ENCODE data around the gene MAPRE2.

MAPRE2 gene

DNA sequence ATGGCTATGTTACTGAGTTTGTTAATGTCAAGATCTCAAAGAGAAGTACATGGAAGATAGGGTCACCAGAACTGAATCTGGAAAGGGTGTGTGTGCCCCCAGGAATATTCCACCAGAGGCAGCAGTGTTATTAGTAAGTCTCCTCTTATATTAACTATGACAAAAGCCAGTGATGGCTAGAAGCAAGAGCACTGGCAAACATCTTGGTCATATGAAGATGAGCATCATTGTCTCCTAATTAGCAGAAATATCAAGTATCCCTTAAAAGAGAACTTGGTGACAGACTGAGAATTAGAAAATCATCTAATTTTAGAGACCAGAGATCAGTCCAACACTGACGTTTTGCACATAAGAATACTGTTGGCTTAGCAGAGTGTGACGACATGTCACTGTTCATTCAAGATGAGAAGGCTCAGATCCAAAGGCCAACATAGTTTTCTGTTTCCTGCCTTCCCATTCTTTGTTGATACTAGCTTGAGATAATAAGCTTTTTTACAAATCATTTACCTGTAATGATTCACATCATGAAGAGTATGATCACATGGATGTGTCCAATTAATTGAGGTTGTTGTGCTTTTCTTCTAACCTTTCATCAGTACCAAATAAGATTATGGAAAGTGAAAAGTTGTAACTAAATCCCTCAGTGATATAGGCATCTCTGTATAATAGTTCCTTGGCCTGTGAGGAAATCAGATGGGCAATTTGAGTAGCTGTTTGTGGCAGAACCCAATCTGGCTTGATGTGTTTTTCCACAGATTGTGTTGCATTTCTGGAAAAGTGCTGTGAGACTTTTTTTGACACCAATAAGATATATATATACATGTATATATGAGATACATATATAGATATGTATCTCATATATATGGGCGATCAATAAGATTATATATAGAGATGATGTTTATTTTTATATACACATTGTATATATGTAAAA is 44.5 kb downstream of the MAPRE2 start:
- Mint-ChIP-seq H3K27ac (no peak overlapping the region), H3K4me1 (ENCODE audit: low read depth) (peaks cover 56% of the 10 kb centered on the region), H3K4me3 (no peak overlapping the region), H3K9me3 (no peaks in the 10 kb centered on the region), H3K36me3 (ENCODE audit: low read depth) (peaks cover 32% of the 10 kb centered on the region), H3K27me3 (no peaks in the 10 kb centered on the region)
- DNase-seq: no peak

DNA sequence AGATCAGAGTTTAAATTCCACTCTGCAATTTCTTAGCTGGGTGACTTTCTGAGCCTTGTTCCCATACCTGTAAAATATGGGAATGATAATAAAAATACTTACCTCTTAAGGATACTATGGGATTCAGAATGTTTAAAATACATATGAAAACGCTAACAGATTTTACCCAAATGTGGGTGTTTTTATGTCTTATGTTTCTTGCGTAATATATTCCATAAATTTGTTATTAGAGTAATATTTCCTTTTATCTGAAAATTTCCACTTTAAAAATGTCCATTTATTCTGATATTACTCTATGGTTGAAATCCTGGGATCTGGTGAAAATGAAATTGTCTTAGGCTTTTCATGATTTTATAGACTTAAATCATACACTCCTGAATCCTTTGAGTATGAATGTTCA is 45.5 kb downstream of the MAPRE2 start:
- Mint-ChIP-seq H3K4me3 (no peak overlapping the region), H3K4me1 (ENCODE audit: low read depth) (peaks cover 49% of the 10 kb centered on the region), H3K27me3 (no peaks in the 10 kb centered on the region), H3K36me3 (ENCODE audit: low read depth) (peaks cover 28% of the 10 kb centered on the region), H3K27ac (no peak overlapping the region), H3K9me3 (no peaks in the 10 kb centered on the region)
- DNase-seq: no peak

DNA sequence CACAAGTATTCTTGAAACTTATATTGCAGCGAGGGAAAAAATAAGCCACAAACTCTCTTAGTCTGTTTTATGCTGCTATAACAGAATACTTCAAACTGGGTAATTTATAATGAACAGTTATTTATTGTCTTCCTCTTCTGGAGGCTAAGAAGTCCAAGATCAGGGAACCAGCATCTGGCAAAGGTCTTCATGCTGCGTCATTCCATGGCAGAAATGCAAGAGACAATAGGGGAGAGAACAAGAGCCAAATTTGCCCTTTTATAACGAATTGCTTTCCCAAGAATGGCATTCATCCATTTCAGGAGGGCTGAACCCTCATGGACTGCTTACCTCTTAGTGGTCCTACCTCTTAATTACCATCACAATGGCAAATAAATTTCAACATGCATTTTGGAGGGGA is 46.5 kb downstream of the MAPRE2 start:
- DNase-seq: no peak
- Mint-ChIP-seq H3K27ac (no peak overlapping the region), H3K4me3 (no peak overlapping the region), H3K9me3 (no peaks in the 10 kb centered on the region), H3K4me1 (ENCODE audit: low read depth) (peaks cover 48% of the 10 kb centered on the region), H3K36me3 (ENCODE audit: low read depth) (peaks cover 31% of the 10 kb centered on the region), H3K27me3 (no peaks in the 10 kb centered on the region)

DNA sequence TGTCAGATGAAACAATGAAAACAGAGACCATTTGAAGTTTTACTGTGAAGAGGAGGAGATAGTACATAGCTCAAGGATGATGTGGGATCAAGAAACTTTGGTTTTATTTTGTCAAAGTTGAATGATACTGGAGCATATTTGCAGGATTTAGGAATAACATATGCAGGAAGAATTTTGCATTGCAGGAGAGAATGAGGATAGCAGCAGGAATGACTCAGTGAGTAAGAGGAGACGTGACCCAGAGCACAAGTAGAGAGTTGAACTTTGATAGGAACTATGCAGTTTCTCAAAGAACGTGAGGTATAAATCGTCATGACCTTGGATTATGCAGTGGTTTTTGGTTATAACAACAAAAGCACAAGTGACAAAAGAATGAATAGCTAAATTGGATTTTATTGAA is 47.7 kb downstream of the MAPRE2 start:
- peaks cover 50% of the 10 kb centered on the region for H3K4me1 Mint-ChIP-seq (ENCODE audit: low read depth)
- no peak overlapping the region for H3K27ac Mint-ChIP-seq
- DNase-seq: no peak
- no peak overlapping the region for H3K4me3 Mint-ChIP-seq
- no peaks in the 10 kb centered on the region for H3K9me3 Mint-ChIP-seq
- H3K27me3 Mint-ChIP-seq: no peaks in the 10 kb centered on the region
- peaks cover 31% of the 10 kb centered on the region for H3K36me3 Mint-ChIP-seq (ENCODE audit: low read depth)

DNA sequence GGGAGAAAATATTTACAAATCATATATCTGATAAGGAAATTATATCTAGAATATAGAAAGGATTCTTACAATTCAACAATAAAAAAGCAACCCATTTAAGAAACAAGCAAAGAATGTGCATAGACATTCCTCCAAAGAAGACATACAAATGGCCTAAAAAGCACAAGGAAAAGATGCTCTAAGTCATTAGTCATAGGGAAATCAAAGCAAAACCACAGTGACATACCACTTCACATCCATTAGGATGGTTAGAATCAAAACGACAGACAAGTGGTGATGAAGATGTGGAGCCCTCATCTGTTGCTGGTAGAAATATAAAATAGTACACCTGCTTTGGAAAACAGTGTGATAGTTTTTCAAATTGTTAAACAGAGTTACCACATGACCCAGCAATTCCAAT is 48.2 kb downstream of the MAPRE2 start:
- no peaks in the 10 kb centered on the region for H3K27me3 Mint-ChIP-seq
- H3K4me3 Mint-ChIP-seq: no peak overlapping the region
- H3K4me1 Mint-ChIP-seq (ENCODE audit: low read depth): peaks cover 51% of the 10 kb centered on the region
- H3K27ac Mint-ChIP-seq: no peak overlapping the region
- H3K9me3 Mint-ChIP-seq: no peaks in the 10 kb centered on the region
- no peak for DNase-seq
- H3K36me3 Mint-ChIP-seq (ENCODE audit: low read depth): peaks cover 30% of the 10 kb centered on the region

DNA sequence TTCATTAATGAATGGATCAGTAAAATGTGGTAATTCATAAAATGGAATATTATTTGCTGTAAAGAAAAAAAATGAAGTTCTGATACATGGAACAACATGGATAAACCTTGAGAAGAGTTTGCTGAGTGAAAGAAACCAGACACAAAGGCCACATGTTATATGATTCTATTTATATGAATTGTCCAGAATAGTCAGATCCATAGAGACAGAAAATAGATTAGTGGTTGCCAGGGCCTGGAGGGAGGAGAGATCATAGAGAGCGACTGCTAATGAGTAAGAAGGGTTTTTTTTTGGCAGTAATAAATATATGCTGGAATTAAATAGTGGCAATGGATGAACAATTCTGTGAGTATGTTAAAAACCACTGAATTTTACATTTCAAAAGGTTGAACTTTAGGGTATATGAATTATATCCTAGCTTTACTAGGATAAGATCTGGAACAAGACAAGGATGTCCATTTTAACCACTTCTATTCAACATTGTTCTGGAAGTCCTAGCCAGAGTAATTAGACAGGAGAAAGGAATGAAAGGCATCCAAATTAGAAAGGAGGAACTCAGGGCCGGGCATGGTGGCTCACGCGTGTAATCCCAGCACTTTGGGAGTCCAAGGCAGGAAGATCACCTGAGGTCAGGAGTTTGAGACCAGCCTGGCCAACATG is 48.8 kb downstream of the MAPRE2 start:
- Mint-ChIP-seq H3K9me3 (no peaks in the 10 kb centered on the region), H3K27me3 (no peaks in the 10 kb centered on the region), H3K4me1 (ENCODE audit: low read depth) (peaks cover 53% of the 10 kb centered on the region), H3K4me3 (no peak overlapping the region), H3K27ac (no peak overlapping the region), H3K36me3 (ENCODE audit: low read depth) (peaks cover 27% of the 10 kb centered on the region)
- no peak for DNase-seq

DNA sequence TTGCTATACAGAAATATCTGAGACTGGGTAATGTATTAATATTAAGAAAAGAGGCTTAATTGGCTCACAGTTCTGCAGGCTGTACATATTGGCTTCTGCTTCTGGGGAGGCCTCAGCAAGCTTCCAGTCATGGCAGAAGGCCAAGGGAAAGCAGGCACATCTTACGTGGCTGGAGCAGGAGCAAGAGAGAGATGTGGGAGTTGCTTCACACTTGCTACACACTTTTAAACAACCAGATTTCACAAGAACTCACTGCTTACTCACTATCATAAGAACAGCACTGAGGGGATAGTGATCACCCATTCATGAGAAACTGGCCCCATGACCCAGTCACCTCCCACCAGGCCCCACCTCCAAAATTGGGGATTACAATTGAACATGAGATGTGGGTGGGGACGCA is 50.6 kb downstream of the MAPRE2 start:
- no peak overlapping the region for H3K27ac Mint-ChIP-seq
- no peaks in the 10 kb centered on the region for H3K9me3 Mint-ChIP-seq
- peaks cover 31% of the 10 kb centered on the region for H3K36me3 Mint-ChIP-seq (ENCODE audit: low read depth)
- H3K27me3 Mint-ChIP-seq: no peaks in the 10 kb centered on the region
- no peak for DNase-seq
- peaks cover 59% of the 10 kb centered on the region for H3K4me1 Mint-ChIP-seq (ENCODE audit: low read depth)
- H3K4me3 Mint-ChIP-seq: no peak overlapping the region

DNA sequence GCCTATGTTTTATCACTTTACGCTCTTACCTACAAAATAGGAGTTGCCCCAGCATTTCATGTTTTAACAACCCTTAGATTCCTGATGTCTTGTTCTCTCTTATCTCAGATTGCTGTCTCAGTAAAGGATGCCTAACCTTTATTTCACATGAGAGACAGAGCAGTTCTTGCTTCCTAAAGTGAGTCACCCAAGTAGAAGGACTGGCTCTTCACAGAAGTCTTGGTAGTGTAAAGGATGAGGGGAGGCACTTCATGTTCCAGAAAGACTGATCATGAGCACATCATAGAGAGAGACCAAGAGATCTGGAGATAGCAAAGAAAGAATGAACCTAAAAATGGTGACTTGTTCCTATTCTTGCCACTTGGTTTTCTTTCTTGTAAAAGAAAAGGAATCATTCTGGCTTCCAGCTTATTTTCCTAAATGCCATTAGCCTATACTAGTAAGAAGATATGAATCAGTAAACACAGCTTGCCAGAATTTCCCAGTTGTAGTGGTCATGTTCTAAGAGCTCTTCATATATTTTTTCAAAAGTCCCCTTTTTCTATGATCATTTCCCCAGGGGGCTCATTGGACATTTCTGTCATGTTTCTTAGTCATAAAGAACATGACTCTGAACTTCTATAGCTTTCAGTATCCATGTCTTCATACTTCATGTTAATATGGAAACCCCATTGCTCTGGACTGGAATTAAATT is 54.9 kb downstream of the MAPRE2 start:
- Mint-ChIP-seq H3K4me3 (no peak overlapping the region), H3K4me1 (ENCODE audit: low read depth) (peaks cover 47% of the 10 kb centered on the region), H3K27me3 (no peaks in the 10 kb centered on the region), H3K36me3 (ENCODE audit: low read depth) (peaks cover 55% of the 10 kb centered on the region), H3K27ac (peak overlapping the region; percentile 87), H3K9me3 (no peaks in the 10 kb centered on the region)
- no peak for DNase-seq

DNA sequence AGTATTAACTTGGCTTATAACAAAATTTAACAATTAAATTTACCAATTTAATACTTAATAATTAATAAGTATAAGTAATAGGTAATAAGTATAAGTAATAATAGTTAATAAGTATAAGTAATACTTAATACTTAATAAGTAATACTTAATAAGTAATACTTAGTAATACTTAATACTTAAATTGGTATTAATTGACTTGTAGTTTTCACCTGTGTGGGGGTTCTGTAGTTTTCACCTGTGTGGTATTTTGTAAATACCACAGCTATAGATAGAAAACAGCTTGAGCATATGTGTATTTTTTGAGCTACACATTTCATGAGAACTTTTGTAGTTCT is 55.4 kb downstream of the MAPRE2 start:
- Mint-ChIP-seq H3K4me1 (ENCODE audit: low read depth) (peaks cover 50% of the 10 kb centered on the region), H3K36me3 (ENCODE audit: low read depth) (peaks cover 58% of the 10 kb centered on the region), H3K9me3 (no peaks in the 10 kb centered on the region), H3K4me3 (no peak overlapping the region), H3K27me3 (no peaks in the 10 kb centered on the region), H3K27ac (no peak overlapping the region)
- no peak for DNase-seq

DNA sequence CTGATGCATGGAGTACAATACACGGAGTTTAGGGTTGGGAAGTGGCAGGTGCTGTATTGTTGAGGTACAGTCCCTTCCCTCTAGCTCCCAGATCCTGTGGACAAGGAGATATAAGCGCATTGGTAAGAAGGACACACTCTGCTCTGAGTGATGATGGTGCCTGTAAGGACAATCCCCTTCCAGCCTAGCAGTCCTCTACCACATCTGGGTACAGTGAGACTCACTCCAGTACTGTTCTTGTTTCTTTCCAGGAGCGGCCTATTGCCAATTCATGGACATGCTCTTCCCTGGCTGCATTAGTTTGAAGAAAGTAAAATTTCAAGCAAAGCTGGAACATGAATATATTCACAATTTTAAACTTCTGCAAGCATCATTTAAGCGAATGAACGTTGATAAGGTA is 56.0 kb downstream of the MAPRE2 start:
- H3K27ac Mint-ChIP-seq: peak overlapping the region; percentile 6
- peaks cover 63% of the 10 kb centered on the region for H3K36me3 Mint-ChIP-seq (ENCODE audit: low read depth)
- no peak overlapping the region for H3K4me3 Mint-ChIP-seq
- no peak for DNase-seq
- H3K4me1 Mint-ChIP-seq (ENCODE audit: low read depth): peaks cover 55% of the 10 kb centered on the region
- H3K9me3 Mint-ChIP-seq: no peaks in the 10 kb centered on the region
- H3K27me3 Mint-ChIP-seq: no peaks in the 10 kb centered on the region

DNA sequence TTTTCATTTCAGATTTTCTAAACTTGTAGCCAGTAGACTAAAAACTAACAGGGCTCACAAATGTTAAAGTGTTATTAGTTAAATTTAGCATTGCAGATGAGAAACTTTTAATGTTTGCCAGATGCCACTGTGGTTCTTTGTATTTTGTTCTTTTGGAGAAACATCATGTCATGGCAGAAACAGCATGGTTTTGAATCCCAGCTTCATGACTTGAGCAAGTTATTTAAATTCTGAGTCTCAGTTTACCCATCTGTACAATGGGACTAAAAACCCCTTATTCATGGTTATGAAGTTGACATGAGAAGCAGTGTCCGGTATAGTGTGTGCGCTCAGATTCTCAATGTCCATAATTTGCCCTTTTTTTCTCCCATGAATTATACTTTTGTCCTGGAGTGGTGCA is 56.5 kb downstream of the MAPRE2 start:
- Mint-ChIP-seq H3K4me1 (ENCODE audit: low read depth) (peaks cover 52% of the 10 kb centered on the region), H3K27ac (no peak overlapping the region), H3K9me3 (no peaks in the 10 kb centered on the region), H3K27me3 (no peaks in the 10 kb centered on the region), H3K36me3 (ENCODE audit: low read depth) (peaks cover 65% of the 10 kb centered on the region), H3K4me3 (no peak overlapping the region)
- no peak for DNase-seq

DNA sequence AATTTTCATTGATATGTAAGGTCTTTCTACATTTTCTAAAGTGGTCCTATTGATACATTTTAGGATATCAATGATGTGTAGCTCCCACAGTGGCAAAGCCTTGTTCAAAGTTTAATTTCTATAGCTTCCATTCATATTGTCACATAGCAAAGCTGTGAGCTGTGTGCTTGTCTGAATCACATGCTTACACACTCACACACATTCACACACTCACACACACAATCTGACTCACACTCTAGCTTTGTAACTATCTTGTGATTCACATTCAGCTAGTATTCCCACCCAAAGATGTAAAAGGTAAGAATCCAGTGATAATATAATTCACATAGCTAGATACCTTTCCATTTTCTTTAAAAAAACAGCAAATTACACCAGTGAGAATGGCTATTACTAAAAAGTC is 58.7 kb downstream of the MAPRE2 start:
- peaks cover 39% of the 10 kb centered on the region for H3K4me1 Mint-ChIP-seq (ENCODE audit: low read depth)
- H3K27ac Mint-ChIP-seq: no peak overlapping the region
- peaks cover 60% of the 10 kb centered on the region for H3K36me3 Mint-ChIP-seq (ENCODE audit: low read depth)
- H3K4me3 Mint-ChIP-seq: no peak overlapping the region
- no peaks in the 10 kb centered on the region for H3K27me3 Mint-ChIP-seq
- no peaks in the 10 kb centered on the region for H3K9me3 Mint-ChIP-seq
- DNase-seq: no peak

DNA sequence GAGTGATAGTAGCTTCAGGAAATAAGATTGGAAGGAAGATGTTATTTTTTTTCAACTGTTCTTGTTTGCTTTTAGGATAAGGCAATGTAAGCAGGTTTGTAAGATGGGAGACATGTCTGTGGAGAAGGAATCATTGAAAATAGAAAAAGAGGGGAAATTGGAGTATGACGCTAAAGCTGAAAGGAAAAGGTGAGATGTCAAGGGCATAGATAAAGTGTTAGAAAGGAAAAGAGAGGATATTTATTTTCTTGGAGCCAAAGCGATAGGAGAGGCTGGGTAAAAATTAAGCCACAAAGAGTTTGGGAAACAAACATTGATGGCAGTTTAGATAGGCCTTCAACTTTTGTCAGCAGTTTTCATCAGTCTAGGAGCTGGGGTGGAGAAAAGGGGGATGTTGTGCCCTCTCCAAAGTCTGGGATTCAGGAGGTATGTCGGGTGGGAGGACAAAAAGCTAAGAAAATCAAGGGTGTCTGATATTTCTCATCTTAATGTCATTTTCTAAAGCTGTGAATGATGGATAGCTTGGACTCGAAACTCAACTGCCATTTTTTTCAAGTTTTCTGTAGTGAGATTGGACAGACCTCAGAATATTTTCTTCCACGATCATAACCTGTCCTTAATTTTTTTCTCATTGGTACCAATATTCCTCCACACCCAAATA is 63.3 kb downstream of the MAPRE2 start:
- H3K27ac Mint-ChIP-seq: no peak overlapping the region
- DNase-seq: no peak
- H3K9me3 Mint-ChIP-seq: no peaks in the 10 kb centered on the region
- no peak overlapping the region for H3K4me3 Mint-ChIP-seq
- peaks cover 54% of the 10 kb centered on the region for H3K4me1 Mint-ChIP-seq (ENCODE audit: low read depth)
- H3K27me3 Mint-ChIP-seq: no peaks in the 10 kb centered on the region
- peaks cover 49% of the 10 kb centered on the region for H3K36me3 Mint-ChIP-seq (ENCODE audit: low read depth)

DNA sequence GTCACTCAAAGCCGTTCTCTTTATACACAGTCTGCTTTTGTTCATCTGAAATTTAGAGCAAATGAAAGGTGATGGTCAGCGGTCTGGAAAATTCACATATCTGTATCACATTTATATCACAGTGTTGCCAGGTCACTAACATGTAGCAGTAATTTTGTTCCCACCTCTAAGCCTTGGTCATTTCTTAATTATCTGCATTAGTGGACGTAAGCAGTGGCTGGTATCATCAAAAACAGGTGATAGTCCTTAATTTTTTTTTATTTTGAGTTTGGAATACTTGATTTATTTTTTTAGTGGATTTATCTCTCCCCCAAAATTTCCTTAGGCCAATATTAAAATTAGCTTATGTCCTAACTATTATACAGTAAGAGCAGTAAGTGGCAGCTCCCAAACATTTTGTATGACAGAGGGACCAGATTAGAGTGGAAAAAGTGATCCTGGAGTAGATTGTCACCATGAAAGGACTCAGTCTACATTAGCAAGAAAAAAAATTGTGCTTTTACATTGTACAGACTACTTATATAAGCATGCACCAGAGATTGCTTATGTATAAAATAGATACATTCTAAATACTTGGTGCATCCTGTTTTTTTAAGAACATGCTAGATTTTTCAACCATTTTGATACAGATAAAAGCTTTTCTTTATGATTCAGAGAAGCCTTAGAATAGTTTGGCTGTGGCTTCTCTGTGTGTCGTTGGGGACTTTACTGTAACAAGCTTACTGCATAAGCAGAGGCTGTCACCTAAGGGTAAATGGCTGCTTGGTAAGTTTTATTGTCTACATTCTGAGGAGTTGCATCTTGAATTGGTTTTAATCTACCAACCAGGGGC is 65.0 kb downstream of the MAPRE2 start:
- H3K4me3 Mint-ChIP-seq: no peak overlapping the region
- no peaks in the 10 kb centered on the region for H3K27me3 Mint-ChIP-seq
- H3K36me3 Mint-ChIP-seq (ENCODE audit: low read depth): peaks cover 45% of the 10 kb centered on the region
- DNase-seq: no peak
- peaks cover 66% of the 10 kb centered on the region for H3K4me1 Mint-ChIP-seq (ENCODE audit: low read depth)
- H3K9me3 Mint-ChIP-seq: no peaks in the 10 kb centered on the region
- H3K27ac Mint-ChIP-seq: peak overlapping the region; percentile 53
